Adipocyte (in vitro differentiated cells): Measurements from ENCODE around the gene YIPF5.
A peak's percentile ranks its signal among the peaks of the same experiment; 100 is the strongest.

Experiments
- DNase-seq: peaks from one replicate; pipeline ENCODE4 v3.0.0-alpha.2; 2015; ENCODE audit warnings: low read depth
- H3K27me3 ChIP-seq: replicated peaks from 2 replicates; pipeline ENCODE4 v1.7.0; 2013; ENCODE audit warnings: mild to moderate bottlenecking, low read length, moderate library complexity; ENCODE audit not compliant: control insufficient read depth, insufficient read depth
- H3K36me3 ChIP-seq: 2 replicates; pipeline ENCODE4 v1.7.0; 2013; ENCODE audit warnings: low read length, mild to moderate bottlenecking, moderate library complexity; ENCODE audit not compliant: control insufficient read depth, insufficient read depth, severe bottlenecking
- H3K4me1 ChIP-seq: 2 replicates; pipeline ENCODE4 v1.7.0; 2013; ENCODE audit warnings: mild to moderate bottlenecking, low read length, moderate library complexity; ENCODE audit not compliant: control insufficient read depth, insufficient read depth
- H3K4me3 ChIP-seq: 2 replicates; pipeline ENCODE4 v1.7.0; 2013; ENCODE audit warnings: mild to moderate bottlenecking, low read length, moderate library complexity
- H3K9ac ChIP-seq: 2 replicates; pipeline ENCODE4 v1.7.0; 2013; ENCODE audit warnings: mild to moderate bottlenecking, low read length, moderate library complexity
- H3K9me3 ChIP-seq: 2 replicates; pipeline ENCODE4 v1.7.0; 2013; ENCODE audit warnings: mild to moderate bottlenecking, low read length, moderate library complexity; ENCODE audit not compliant: control insufficient read depth

The YIPF5 gene

DNA sequence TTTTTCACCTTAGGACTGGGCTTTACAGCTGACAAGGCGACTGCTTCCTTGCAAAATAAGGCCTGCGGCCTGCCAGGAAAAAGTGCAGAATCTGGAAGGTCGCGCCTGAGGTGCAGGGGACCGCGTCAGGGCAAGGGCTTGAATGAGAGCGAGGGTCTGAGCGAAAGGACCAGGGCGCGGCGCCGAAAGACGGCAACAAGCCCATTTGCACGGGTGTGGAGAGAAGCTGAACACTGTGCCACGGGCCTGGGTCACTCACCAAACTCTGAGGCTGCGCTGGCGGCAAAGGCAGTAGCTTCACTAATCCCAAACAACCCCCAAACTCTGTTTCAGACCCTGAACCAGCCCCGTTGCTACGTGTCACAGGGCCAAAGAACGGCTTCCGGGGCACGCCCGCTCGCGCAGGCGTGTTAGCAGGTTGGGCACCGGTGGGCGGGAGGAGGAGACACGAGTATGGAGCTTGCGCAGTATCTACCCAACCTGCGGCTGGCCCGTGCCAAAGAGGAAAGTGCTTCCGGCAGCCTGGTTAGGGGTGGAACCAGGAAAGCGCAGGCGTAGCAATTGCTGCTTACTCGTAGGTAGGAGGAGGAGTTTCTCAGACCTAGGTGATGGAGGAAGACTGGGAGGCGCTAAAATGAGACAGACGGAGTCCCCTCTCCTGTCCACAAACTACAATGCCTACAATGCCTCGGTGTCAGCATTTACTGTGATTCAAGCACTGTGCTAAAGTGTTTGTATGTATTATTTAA is at the start of gene YIPF5, which contains the start of gene KCTD16:
Gene YIPF5, minus strand, starts transcription at position 384 of the 749 bp plus-strand sequence. CDS start 704 bp downstream, outside the sequence.
Gene KCTD16, plus strand, starts transcription at position 598 of the 749 bp plus-strand sequence.
- no peaks in the 10 kb centered on the region for H3K9me3 ChIP-seq
- H3K9ac ChIP-seq, result peak within 1 kb of the TSS; percentile 97
- no peaks in the 10 kb centered on the region for H3K27me3 ChIP-seq
- DNase-seq, result peak; percentile 98
- peak within 1 kb of the TSS; percentile 95 for H3K4me3 ChIP-seq
- peaks cover 32% of the 10 kb centered on the region for H3K36me3 ChIP-seq
- H3K4me1 ChIP-seq, result peaks cover 29% of the 10 kb centered on the region

DNA sequence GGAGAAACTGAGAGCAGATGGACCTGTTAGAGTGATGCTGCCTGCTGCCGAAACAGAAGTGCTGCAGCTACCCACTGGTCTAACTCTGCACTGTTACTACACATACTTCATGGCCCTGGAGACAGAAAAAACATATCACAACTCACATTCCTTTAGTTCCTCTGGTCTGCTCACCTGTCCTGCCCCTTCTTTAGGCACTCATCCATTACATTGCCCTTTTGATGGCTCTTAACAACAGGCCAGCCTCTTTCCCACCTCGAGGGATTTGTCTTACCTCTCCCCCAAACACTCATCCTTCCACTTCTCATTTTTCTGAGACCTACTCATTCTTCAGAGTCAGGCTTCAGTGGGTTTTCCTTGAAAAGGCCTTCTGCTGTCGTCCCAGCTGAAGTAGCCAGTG is 49.4 kb upstream of the YIPF5 start:
- H3K9ac ChIP-seq, result no peak overlapping the region
- H3K9me3 ChIP-seq, result no peaks in the 10 kb centered on the region
- H3K27me3 ChIP-seq, result no peaks in the 10 kb centered on the region
- DNase-seq, result no peak
- H3K36me3 ChIP-seq, result no peaks in the 10 kb centered on the region
- no peak overlapping the region for H3K4me3 ChIP-seq
- H3K4me1 ChIP-seq, result no peaks in the 10 kb centered on the region

DNA sequence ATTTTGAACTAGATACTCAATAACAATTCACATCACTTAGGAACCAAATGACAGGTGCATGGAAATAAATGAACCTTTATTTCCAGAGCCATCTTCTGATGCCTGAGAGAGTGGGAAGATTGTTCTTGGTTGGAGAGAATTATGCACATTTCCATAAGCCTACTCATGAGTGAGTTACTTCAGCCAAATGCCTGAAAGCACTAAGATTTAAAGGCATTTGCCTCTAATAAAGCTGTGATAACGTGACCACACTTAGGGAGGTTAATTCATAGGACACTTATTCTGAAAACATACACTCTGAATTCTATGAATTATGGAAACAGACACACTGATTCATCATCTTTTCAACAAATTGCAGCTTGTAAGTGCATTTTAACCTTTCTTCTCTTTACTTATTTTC is 40.2 kb upstream of the YIPF5 start:
- no peaks in the 10 kb centered on the region for H3K27me3 ChIP-seq
- no peaks in the 10 kb centered on the region for H3K36me3 ChIP-seq
- no peaks in the 10 kb centered on the region for H3K9me3 ChIP-seq
- no peak overlapping the region for H3K4me3 ChIP-seq
- H3K4me1 ChIP-seq, result no peaks in the 10 kb centered on the region
- no peak for DNase-seq
- no peak overlapping the region for H3K9ac ChIP-seq

DNA sequence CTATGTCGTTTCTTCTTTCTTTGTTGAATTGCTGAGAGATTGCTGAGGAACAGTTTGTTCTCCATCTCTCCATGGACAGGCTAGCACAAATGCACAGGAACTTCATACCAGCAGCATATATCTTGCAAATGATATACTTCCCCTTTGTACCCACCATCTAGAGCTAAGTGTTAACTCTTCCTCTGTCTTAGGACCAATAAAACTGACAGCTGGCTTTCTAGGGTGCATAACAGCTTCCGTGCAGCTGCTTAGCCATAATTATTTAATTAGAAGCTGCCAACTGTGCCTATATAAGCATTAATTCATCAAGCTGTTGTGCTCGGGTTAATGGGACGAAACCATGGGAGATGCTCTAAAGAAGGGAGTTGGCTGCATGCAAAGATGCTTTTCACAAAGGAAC is 38.9 kb upstream of the YIPF5 start:
- Histone ChIP-seq H3K36me3 (no peaks in the 10 kb centered on the region), H3K4me1 (no peaks in the 10 kb centered on the region), H3K9ac (no peak overlapping the region), H3K9me3 (no peaks in the 10 kb centered on the region), H3K27me3 (no peaks in the 10 kb centered on the region), H3K4me3 (peak overlapping the region; percentile 79)
- DNase-seq, result no peak

DNA sequence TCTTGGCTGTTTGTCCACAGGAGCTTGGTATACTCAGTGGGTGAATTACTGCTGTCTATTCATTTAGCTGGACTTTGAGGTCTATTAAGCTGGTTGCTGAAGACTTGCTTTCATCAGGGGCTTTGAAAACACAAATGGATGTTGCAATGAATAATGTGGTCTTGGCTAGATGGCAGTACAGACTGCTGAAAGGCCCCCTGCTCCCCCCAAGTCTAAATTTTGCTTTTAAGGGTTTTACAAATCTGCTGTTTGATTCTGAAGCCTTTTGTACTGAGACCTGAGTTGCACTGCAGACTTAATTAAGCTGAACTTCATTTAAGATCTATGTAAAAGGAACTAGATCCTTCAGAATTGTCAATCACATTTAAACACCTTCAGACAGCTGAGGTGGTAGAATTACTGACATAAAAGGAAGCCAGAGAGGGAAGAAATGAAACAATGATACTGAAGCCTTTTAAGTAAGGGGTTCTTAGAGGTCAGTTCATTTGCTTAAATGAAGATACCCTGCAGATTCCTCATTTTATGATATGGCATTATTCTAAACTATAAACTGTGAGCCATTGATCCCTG is 37.5 kb upstream of the YIPF5 start:
- H3K9me3 ChIP-seq, result no peaks in the 10 kb centered on the region
- peak overlapping the region; percentile 55 for H3K9ac ChIP-seq
- no peaks in the 10 kb centered on the region for H3K4me1 ChIP-seq
- H3K27me3 ChIP-seq, result no peaks in the 10 kb centered on the region
- DNase-seq, result peak; percentile 69
- no peaks in the 10 kb centered on the region for H3K36me3 ChIP-seq
- peak overlapping the region; percentile 79 for H3K4me3 ChIP-seq

DNA sequence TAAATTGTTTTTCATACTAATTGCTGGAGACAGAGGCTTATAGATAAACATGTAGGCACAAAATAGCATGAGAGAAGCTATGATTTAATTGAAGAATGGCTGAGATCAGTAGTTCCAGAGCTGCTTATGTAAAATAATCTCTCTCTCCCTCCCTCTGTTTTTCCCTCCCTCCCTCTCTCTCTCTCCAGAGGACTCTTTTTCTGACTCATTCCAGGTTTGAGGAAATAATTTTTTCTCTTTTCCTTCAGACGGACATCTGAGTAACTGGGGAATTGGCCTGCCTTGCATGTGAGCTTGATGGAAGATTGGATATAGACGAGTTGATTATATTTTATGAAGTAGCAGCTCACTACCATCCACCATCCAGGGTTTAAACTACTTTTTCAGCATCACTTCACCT is 35.7 kb upstream of the YIPF5 start:
- H3K4me1 ChIP-seq, result peaks cover 7% of the 10 kb centered on the region
- peak overlapping the region; percentile 70 for H3K9ac ChIP-seq
- no peaks in the 10 kb centered on the region for H3K36me3 ChIP-seq
- H3K9me3 ChIP-seq, result no peaks in the 10 kb centered on the region
- H3K4me3 ChIP-seq, result peak overlapping the region; percentile 79
- H3K27me3 ChIP-seq, result peaks cover 5% of the 10 kb centered on the region
- peak; percentile 76 for DNase-seq

DNA sequence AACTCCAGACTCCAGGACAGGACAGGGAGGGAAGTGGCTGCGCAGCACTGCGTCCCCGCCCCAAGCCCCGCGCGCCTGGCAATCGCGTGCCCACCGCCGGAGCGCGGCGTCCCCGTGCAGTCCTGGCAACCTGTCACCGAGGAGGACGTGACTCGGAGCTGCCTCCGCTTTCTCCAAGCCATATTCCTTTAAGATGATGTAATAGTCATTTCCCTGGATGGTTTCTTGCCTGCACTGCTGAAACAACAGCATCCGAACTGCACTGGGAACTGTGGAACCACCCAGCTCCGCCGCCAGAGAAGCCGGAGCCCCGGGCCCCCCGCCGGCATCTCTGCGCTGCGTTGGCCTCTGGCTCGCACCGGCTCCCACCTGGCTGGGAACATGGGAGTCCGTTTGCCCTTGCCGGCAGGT is 34.7 kb upstream of the YIPF5 start:
- Histone ChIP-seq H3K4me3 (peak overlapping the region; percentile 79), H3K9me3 (no peaks in the 10 kb centered on the region), H3K4me1 (peaks cover 7% of the 10 kb centered on the region), H3K36me3 (no peaks in the 10 kb centered on the region), H3K27me3 (peaks cover 5% of the 10 kb centered on the region), H3K9ac (peak overlapping the region; percentile 70)
- peak; percentile 86 for DNase-seq

DNA sequence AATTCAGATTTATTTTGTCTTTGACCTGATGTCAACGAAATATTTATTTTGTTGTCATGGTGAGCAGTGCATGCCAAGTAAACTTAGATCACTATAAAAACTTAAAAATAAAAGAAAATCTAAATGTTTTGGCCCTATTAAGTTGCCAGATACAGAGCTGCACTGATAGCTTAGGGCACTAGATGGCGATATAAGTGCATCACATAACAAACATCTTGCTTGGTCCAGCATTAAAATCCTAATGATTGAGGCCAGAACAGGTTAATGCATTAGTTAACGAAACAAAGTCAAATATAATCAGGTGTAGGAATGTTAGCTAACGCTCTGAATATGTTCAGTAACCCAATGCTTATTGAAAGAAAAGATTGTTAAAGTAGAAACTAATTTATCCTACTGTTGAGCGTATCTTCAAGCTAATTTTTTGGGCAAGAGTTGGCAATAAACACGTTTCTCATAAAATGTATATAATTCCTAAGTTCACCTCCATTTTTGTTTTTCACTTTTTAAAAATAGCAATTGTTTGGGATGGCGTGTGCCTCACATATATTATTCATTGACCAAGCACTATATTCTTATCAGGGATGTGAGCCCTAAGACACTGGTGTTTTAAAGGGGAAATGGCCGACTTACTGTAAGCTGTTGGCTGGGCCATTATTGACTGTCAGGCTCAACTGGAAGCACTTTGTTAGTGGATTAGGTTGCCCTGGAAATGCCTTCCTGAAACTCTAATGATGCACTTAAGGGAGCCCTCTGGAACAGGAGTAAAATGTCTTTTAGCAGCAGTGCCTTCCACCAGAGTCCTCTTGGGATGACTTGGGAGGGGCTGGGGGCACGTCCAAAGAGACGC is 33.5 kb upstream of the YIPF5 start:
- H3K4me3 ChIP-seq, result no peak overlapping the region
- H3K36me3 ChIP-seq, result no peaks in the 10 kb centered on the region
- peaks cover 5% of the 10 kb centered on the region for H3K27me3 ChIP-seq
- no peak overlapping the region for H3K9ac ChIP-seq
- peak; percentile 90 for DNase-seq
- H3K4me1 ChIP-seq, result peaks cover 7% of the 10 kb centered on the region
- no peaks in the 10 kb centered on the region for H3K9me3 ChIP-seq

DNA sequence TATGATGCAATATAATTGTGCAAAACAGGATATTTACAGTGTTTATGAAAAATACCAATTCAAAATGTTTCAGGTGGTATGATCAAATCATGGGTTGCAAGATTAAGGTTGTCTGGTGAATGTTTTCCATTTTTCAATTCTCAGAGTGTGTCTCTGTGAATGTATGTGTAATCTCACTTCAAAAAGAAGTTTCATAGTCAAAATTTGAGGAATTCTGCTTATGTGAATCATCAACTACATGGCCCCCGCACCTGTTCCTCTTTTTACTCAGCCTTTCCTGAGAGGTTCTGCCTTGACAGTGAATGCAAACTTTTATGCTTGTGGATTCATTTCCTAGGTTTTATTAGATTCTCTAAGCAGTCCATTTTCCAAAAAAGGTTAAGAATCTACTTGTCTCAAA is 32.3 kb upstream of the YIPF5 start:
- peaks cover 5% of the 10 kb centered on the region for H3K27me3 ChIP-seq
- no peak for DNase-seq
- no peak overlapping the region for H3K4me3 ChIP-seq
- no peaks in the 10 kb centered on the region for H3K9me3 ChIP-seq
- H3K36me3 ChIP-seq, result no peaks in the 10 kb centered on the region
- peaks cover 7% of the 10 kb centered on the region for H3K4me1 ChIP-seq
- no peak overlapping the region for H3K9ac ChIP-seq

DNA sequence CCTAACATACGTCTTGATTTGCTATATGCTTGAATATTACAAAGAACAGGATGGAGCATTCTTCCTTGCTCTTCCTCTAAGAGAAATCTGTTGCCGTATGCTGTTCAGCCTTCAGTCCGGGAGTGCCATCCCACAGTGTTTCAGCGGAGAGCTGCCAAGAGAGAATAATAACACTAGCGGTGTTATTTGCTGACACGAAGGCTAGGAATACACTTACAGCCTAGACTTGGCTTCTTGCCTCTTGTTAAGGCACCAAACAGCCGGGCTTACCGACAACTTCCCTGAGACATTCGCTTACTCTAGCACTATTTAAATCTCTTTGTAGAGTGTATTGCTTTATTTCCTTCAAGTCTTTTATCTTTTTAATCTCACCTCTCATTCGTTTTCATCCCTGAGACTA is 31.6 kb upstream of the YIPF5 start:
- Histone ChIP-seq H3K36me3 (no peaks in the 10 kb centered on the region), H3K27me3 (peaks cover 5% of the 10 kb centered on the region), H3K9me3 (no peaks in the 10 kb centered on the region), H3K9ac (no peak overlapping the region), H3K4me3 (no peak overlapping the region), H3K4me1 (peaks cover 7% of the 10 kb centered on the region)
- DNase-seq, result no peak

DNA sequence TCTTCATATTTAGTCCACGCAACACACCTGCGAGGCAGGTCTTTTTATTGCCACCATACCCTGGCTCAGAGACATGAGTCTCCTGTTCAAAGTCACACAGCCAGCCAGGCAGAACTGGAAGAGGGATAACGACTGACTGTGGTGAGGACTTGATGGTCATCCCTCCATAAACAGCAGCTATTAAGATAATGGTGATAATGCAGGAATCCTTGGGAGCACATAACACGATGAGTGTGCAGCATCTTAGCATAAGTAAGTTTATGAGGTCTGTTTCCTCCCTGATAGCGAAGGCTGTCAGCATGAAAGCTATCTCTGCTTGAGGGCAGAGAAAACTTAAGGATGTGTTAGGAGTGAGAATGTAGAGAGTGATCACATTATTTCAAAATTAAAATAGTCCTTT is 31.1 kb upstream of the YIPF5 start:
- Histone ChIP-seq H3K27me3 (peaks cover 5% of the 10 kb centered on the region), H3K4me1 (peaks cover 7% of the 10 kb centered on the region), H3K9me3 (no peaks in the 10 kb centered on the region), H3K4me3 (no peak overlapping the region), H3K9ac (no peak overlapping the region), H3K36me3 (no peaks in the 10 kb centered on the region)
- no peak for DNase-seq
